ENCODE data around the gene PPM1E.
"Not testable (repeated sequence)": the region's sequence is repeated elsewhere in the genome, so short reads cannot be mapped to it uniquely, and the experiment has no call there.

PPM1E gene

GRCh38 chr17:58759522-58759921, 3.9 kb downstream of the PPM1E start:
- no peak for TF ChIP-seq EZH2phosphoT487 (IDR thresholded peaks at IDR 0.05; ENCODE audit: low read depth)
- no peak for TF ChIP-seq CTCF (IDR thresholded peaks at IDR 0.05; ENCODE audit: low read depth, low read length)
- Histone ChIP-seq H3K79me2 (ENCODE audit: low read length) (peaks cover 67% of the 10 kb centered on the region), H3K4me1 (ENCODE audit: low read length) (peaks cover 53% of the 10 kb centered on the region), H3K4me3 (ENCODE audit: low read length) (no peak overlapping the region), H3K36me3 (replicated peaks; ENCODE audit: low read depth, low read length) (peaks cover 16% of the 10 kb centered on the region), H3K27me3 (ENCODE audit: low read depth, low read length) (peaks cover 3% of the 10 kb centered on the region; the same call in 1 of the 2 replicates), H3K9ac (ENCODE audit: low read length) (no peak overlapping the region), H3K27ac (ENCODE audit: low read length) (no peak overlapping the region), H2AFZ (ENCODE audit: low read depth, low read length) (no peak overlapping the region), H3K9me3 (ENCODE audit: insufficient read depth, low read length) (no peaks in the 10 kb centered on the region), H4K20me1 (ENCODE audit: insufficient read depth, low read length) (peaks cover 28% of the 10 kb centered on the region), H3K4me2 (ENCODE audit: low read length) (peak overlapping the region; percentile 11; the same call in 1 of the 2 replicates)

GRCh38 chr17:58760248-58760647, 4.6 kb downstream of the PPM1E start:
- Histone ChIP-seq H2AFZ (ENCODE audit: low read depth, low read length) (no peak overlapping the region), H3K36me3 (replicated peaks; ENCODE audit: low read depth, low read length) (peaks cover 16% of the 10 kb centered on the region), H4K20me1 (ENCODE audit: insufficient read depth, low read length) (peaks cover 28% of the 10 kb centered on the region), H3K27ac (ENCODE audit: low read length) (peak overlapping the region; percentile 85), H3K4me2 (ENCODE audit: low read length) (peak overlapping the region; percentile 84), H3K9ac (ENCODE audit: low read length) (peak overlapping the region; percentile 20), H3K4me3 (ENCODE audit: low read length) (peak overlapping the region; percentile 58), H3K27me3 (ENCODE audit: low read depth, low read length) (peaks cover 3% of the 10 kb centered on the region; the same call in 1 of the 2 replicates), H3K79me2 (ENCODE audit: low read length) (peaks cover 70% of the 10 kb centered on the region), H3K9me3 (ENCODE audit: insufficient read depth, low read length) (no peaks in the 10 kb centered on the region), H3K4me1 (ENCODE audit: low read length) (peaks cover 52% of the 10 kb centered on the region)
- TF ChIP-seq CTCF (IDR thresholded peaks at IDR 0.05; ENCODE audit: low read depth, low read length) (no peak), EZH2phosphoT487 (IDR thresholded peaks at IDR 0.05; ENCODE audit: low read depth) (no peak)

GRCh38 chr17:58763263-58763662, 7.6 kb downstream of the PPM1E start:
- Histone ChIP-seq H3K27ac (ENCODE audit: low read length) (no peak overlapping the region), H3K4me1 (ENCODE audit: low read length) (peaks cover 41% of the 10 kb centered on the region), H2AFZ (ENCODE audit: low read depth, low read length) (no peak overlapping the region), H3K4me2 (ENCODE audit: low read length) (no peak overlapping the region), H3K4me3 (ENCODE audit: low read length) (no peak overlapping the region), H3K79me2 (ENCODE audit: low read length) (peaks cover 55% of the 10 kb centered on the region), H3K9ac (ENCODE audit: low read length) (no peak overlapping the region), H4K20me1 (ENCODE audit: insufficient read depth, low read length) (peaks cover 28% of the 10 kb centered on the region), H3K36me3 (replicated peaks; ENCODE audit: low read depth, low read length) (peaks cover 16% of the 10 kb centered on the region), H3K9me3 (ENCODE audit: insufficient read depth, low read length) (no peaks in the 10 kb centered on the region), H3K27me3 (ENCODE audit: low read depth, low read length) (no peaks in the 10 kb centered on the region)
- TF ChIP-seq CTCF (IDR thresholded peaks at IDR 0.05; ENCODE audit: low read depth, low read length) (no peak), EZH2phosphoT487 (IDR thresholded peaks at IDR 0.05; ENCODE audit: low read depth) (no peak)

GRCh38 chr17:58764373-58764772, 8.7 kb downstream of the PPM1E start:
- Histone ChIP-seq H3K27me3 (ENCODE audit: low read depth, low read length) (no peaks in the 10 kb centered on the region), H2AFZ (ENCODE audit: low read depth, low read length) (no peak overlapping the region), H3K9ac (ENCODE audit: low read length) (no peak overlapping the region), H3K4me1 (ENCODE audit: low read length) (peaks cover 35% of the 10 kb centered on the region), H3K79me2 (ENCODE audit: low read length) (peaks cover 47% of the 10 kb centered on the region), H3K36me3 (replicated peaks; ENCODE audit: low read depth, low read length) (peaks cover 13% of the 10 kb centered on the region), H3K9me3 (ENCODE audit: insufficient read depth, low read length) (no peaks in the 10 kb centered on the region), H3K4me2 (ENCODE audit: low read length) (peak overlapping the region; percentile 53), H3K27ac (ENCODE audit: low read length) (no peak overlapping the region), H3K4me3 (ENCODE audit: low read length) (0 out of 2 replicates have a peak overlapping the region, but pooled peaks have one; percentile 24), H4K20me1 (ENCODE audit: insufficient read depth, low read length) (peaks cover 28% of the 10 kb centered on the region)
- no peak for TF ChIP-seq EZH2phosphoT487 (IDR thresholded peaks at IDR 0.05; ENCODE audit: low read depth)
- TF ChIP-seq CTCF (IDR thresholded peaks at IDR 0.05; ENCODE audit: low read depth, low read length), result no peak

GRCh38 chr17:58778482-58778881, 22.8 kb downstream of the PPM1E start:
- not testable (repeated sequence) for H3K9me3 ChIP-seq (ENCODE audit: insufficient read depth, low read length); H3K4me2 ChIP-seq (ENCODE audit: low read length); H3K4me1 ChIP-seq (ENCODE audit: low read length); H2AFZ ChIP-seq (ENCODE audit: low read depth, low read length); H3K27me3 ChIP-seq (ENCODE audit: low read depth, low read length); H4K20me1 ChIP-seq (ENCODE audit: insufficient read depth, low read length); H3K9ac ChIP-seq (ENCODE audit: low read length); H3K79me2 ChIP-seq (ENCODE audit: low read length); H3K4me3 ChIP-seq (ENCODE audit: low read length); H3K27ac ChIP-seq (ENCODE audit: low read length); H3K36me3 ChIP-seq (replicated peaks; ENCODE audit: low read depth, low read length)

All from OCI-LY3 (cell line).